CD1c-positive myeloid dendritic cell (primary cell): ENCODE data around the gene LGR5.

Experiments
- DNase-seq: peaks from one replicate; pipeline ENCODE4 v3.0.0-alpha.2; 2016; ENCODE audit errors: extremely low spot score

Gene LGR5

DNA sequence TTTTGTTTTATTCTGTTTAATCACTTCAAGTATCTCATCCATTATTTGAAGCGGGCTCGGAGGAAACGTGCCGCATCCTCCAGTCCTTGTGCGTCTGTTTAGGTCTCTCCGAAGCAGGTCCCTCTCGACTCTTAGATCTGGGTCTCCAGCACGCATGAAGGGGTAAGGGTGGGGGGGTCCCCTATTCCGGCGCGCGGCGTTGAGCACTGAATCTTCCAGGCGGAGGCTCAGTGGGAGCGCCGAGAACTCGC lies 311 bp upstream of the LGR5 start:
- no peak for DNase-seq

DNA sequence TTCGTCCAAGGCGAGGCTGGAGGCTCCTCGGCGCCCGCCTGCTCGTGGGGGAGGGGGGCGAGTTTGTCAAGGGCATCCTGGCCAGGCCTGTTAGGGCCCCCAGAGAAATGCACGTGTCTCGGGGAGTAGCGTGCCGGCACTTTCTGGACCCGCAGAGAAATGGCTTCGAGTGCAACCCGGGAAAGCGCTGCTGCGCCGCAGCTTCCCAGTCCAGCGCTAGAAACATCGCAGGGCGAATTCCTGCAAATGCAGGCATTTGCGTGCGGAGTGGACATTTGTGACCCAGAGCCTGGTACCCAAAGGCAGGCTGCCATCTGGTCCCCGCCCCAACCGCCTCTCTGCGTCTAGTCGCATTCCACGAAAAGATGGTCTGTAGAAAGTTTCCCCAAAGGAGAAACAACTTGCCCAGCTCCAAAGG lies 756 bp downstream of the LGR5 start:
- DNase-seq: no peak

DNA sequence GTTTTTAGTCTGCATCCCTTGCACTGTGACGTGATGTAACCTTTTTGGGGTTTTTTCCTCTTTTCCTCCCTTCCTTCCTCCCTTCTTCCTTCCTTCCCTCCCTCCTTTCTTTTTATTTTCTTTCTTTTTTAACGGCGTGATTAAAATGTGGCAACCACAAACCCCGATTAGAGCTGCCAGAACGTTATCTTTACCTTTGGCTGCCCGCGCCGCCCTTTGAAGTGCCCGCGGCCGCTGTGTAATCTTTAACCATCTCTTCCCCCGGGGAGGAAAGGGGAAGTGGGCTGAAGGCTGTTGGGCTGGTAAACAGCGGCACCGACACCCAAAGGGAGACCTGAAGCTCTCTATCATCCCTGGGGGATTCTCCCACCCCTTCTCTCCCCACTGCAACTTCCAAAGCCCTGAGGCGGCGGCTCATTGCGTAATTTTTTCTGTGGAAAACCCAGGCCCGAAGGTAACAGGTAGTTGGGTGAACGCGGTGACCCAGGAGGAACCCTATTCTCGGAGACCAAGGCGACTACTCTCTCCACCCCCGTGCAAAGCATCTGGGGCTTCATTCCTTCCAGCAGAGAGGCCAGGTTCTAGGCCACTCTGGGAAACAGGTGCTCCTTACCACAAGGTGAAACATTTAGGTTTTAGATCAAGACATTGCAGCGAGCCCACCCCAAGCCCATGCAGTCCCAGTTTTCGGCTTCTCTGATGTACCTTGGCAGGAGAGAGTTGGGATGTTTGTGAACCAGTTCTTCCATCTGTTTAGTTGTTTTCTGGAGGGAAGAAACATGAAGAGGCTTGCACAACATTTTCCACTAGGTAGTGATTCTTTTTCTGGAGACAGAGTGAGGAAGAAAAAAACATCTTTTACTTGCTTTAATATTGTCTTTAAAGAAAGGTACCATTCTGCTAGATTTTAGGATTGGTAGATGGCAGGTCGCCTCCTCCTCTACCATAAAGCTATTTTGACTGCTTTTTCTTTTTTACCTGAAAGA lies 1.5 kb downstream of the LGR5 start:
- no peak for DNase-seq

GRCh38 chr12:71441836-71442566 lies 2.4 kb downstream of the LGR5 start:
- no peak for DNase-seq

DNA sequence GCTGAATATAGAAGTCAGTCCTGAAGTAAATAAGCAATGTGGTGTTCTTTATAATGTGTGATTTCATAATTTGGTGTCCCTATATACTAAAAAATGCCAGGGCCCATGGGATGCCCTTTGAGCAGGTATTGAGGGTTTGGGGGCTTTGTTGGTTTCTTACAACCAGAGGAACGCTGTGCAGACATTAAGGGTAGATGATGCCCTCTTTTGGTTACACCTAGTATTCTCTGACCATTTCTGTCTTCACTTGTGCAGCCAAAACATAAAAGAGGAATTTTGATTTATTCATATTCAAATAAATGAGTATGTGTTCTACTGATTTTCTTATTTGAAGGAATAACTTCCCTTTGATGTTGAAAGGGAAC lies 3.0 kb downstream of the LGR5 start:
- no peak for DNase-seq

DNA sequence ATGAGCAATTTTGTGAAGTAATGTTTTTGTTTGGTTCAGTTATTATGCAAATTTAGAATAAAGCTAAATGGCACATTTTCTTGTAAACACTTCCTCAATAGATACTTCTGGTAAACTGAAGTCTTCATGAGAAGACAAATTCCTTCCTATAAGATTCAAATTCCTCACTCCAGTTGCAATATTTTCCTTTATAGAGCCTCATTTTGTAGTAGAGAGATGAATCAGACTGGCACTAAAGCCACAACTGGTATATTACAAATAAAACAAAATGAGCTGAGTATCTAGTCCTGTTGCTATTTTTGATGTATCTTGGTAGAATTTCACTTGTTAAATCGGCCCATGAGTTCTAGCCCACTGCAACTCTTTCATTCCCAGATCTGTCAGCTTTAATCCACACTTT lies 5.5 kb downstream of the LGR5 start:
- no peak for DNase-seq

DNA sequence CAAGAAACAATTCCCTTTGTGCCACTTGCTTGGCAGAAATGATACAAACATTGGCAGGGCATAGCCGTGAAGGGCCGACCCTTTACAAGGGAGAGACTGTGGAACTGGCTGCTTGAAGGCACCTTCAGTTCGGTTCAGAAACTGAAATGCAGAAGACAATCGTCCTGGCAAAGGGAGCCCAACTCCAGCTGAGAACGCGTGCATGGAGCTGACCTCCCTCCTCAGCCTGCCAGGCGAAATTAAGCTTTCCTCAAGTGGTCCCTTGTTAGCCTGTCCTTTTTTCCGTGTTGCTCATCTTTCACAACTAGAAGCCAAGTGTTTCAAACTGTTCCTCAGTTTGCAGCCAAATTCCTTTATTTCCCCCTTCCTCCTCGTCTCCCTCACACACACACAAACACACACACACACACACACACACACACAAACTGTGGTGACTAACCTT lies 8.1 kb downstream of the LGR5 start:
- no peak for DNase-seq

DNA sequence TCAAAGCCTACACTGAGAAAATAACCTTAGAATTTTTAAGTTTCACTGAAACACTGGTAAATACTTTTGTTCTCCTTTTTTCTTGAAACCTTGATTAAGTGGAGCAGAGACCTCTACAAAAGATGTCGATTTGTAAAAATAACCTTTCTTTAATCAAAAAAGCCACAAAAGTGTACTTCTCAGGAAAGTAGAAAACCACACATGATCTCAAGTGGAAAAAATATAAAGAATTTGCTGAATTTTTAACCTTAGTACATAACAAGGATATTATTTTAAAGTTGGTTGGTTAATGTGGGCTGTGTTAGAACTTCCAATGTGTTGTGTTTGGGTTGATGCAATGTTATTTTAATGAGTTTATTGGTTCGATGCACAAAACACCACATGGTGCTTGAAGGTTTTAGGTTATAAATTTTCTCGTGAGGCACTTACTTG lies 8.6 kb downstream of the LGR5 start:
- DNase-seq: no peak

DNA sequence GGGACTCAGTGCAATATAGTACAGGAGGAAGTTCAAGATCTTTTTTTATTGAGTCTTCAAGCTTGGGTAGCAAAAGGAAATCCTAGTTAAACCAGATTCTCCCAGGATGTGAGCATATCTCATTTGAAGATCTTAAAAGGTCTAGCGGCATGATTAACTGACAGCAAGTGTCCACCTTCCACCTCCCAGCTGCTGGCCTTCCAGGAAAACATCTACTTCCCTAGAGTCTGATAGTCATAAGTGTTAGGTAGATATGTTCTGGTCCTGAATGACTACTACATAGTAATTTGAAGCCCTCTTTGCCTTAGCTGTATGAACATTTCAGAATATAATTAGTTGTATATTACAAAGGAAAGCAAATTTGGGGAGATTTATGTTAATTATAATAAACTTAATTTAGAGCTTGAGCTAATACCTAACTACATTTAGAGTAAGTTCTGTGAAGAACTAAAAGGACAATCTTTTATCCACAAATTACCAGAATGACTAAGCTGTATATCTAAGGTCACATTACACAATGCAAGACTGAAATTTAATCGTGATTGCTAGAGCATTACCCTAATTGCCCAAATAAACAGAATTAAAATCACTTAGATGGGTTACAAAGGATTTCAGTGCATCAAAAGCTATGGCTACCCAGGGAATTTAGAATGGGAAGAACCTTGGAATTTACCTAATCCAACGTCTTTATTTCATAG lies 9.9 kb downstream of the LGR5 start:
- no peak for DNase-seq

DNA sequence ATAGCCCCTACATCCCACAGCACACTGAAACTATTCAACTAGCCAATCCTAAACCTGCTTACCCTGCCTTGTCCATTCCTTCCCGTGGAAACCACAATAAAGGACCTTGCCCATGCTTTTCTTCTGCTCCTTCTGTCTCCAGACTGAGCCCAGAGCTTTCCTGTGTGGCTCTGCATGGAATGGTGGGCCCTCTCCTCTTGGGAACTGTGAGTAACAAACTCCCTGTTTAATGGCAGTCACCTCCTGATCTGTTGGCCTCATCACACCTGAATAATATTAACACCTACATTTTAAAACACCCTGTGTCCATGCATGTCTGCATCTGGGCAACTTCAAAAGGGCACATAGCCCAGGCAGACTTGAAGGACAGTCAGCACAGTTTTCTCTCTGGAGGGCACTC lies 12.4 kb downstream of the LGR5 start:
- DNase-seq: no peak

GRCh38 chr12:71455028-71455737 lies 15.6 kb downstream of the LGR5 start:
- DNase-seq: no peak

DNA sequence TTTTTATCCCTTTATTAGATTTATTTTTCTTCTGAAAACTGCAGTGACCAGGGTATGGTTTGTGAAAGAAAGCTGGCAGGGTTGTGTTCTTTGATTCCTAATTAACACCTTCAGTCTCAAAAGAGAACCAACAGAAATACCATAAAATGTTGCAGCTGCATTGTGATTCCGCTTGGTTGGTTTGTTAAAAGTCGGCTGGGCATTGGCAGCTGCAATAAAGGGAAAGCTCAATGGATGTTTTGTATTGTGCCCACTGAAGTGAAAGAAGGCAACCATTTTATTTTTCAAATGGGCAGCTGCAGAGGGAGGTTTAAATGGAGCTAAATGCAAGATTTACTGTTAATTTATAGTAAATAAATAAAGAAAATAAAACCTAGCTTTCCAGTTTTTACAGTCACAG lies 16.7 kb downstream of the LGR5 start:
- no peak for DNase-seq

DNA sequence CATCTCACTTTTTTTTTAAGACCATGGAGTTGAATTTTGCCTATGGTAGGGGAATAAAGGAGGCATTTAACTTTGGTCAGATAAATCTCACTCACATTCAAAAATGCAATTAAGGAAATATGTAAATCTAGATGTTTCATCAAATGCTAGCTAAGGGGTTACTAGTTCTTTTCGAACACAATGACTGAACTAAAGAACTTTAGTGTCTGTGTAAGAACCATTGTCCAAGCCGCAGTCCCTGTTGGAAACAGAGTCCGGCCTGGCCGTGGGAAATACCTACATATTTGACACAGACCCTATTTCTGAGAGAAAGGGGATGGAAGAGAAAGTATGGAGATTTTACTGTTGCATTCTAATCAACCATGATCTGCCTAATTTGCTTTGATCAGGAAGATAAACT lies 17.4 kb downstream of the LGR5 start:
- no peak for DNase-seq

DNA sequence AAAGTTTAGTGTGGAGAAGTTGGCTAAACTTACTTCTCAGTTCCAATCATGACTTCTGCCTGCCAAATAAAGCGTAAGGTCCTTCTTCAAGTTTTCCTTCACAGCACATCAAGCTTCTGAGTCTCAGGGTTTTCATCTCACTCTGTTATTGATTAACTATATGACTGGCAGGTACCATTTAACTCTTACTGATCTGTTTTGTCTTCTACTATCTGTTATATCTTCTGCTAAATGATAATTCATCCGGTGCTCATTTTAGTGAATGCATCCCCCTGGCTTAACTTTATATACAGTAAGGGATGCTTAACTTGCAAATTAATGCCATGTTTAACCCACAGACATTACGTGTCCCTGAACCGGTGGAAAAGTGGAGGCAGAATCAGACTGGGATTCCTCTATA lies 20.7 kb downstream of the LGR5 start:
- no peak for DNase-seq

DNA sequence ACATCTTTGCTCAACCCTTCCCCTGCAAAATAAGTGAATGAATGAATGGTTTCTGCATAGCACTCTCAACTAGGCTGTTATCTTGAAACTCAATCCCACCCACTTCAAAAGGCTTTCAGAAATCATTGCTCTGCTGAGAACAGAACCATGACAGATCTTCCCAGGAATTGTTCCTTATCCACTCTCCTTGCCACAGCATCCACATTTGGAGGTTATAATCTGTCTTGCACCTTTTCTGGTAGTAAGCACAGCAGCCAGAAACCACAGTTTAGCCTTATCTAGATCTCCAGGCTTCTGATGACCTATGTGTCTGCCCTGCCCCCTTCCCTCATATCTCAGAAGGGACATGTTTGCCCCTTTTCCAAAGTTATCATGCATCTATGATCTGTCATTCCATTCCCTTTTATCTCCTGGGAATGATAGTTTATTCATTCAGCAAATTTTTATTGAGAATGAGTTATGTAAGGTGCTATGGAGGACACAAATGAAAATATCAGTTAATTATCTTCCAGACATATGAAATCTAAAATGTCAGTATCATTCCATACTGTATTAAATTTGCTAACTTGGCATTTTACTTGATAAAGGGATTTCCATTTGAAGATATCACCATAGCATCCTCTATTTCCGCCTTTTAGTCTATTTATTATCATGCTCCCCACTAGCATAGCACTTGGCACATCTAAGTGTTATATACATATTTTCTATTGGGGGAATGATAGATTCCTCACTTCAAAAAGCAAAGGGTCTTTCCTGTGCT lies 21.4 kb downstream of the LGR5 start:
- DNase-seq: no peak

DNA sequence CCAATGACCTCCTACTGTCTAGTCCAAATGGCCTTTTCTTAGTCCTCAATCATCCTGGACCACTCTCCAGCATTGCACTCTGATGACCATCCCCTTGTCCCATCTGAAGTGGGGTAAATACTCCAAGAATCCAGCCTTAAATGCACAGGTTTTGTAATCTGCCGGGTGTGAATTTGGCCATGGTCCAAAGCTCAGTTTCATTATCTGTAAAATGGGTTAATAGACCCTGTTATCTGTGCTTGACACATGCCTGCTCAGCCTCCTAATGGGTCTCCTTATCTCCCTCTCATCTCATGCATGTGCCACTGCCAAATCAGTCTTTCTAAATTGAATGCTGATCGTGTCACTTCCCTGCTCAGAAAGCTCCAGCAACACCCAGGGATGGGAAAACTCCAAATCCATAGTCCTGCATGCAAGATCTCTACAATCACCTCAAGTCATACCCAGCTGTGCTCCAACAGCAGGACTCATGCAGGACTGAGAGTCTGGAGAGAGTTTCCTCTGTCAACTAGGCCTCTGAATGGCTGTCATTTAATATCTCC lies 22.3 kb downstream of the LGR5 start:
- no peak for DNase-seq

DNA sequence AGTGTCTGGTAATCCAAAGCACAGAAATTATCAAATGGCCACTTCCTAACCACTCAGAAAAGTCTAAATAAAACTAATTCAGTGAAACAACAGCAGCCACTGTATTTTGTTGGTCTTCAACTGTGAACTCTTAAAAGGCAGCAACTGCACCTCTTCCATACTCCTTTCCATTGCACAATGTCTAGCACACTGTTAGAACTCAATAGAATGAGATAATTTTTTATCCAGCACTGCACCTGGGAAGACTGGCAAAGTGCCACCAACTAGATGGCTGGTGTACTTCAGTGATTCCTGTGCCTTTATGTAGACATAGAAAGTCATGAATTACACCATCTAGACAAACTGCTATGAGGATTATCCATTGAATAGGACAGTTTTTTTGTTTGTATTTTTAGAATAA lies 26.2 kb downstream of the LGR5 start:
- DNase-seq: no peak

- DNase-seq: no peak
Observed at GRCh38 chr12:71469258-71469750, 29.7 kb downstream of the LGR5 start.

DNA sequence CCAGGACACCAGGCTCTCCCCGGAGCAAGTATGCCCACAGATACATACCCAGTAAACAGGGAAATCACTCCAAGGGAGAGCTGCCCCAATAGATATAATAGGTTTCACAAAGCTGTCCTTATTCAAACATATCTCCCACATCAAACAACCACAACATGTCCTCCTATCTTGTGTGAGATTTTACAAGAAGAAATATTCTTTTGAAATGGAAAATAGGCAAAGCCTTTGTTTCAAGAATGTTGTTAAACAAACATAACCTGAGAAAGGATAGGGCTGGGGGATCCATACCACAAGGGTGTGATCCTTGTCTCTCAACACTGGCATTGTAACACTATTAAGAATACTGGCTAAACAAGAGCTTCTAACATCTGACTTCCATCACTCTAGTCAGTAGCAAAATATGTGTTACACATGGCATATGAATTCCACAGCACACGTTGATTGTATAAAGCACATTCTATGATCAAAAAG lies 32.9 kb downstream of the LGR5 start:
- DNase-seq: no peak

DNA sequence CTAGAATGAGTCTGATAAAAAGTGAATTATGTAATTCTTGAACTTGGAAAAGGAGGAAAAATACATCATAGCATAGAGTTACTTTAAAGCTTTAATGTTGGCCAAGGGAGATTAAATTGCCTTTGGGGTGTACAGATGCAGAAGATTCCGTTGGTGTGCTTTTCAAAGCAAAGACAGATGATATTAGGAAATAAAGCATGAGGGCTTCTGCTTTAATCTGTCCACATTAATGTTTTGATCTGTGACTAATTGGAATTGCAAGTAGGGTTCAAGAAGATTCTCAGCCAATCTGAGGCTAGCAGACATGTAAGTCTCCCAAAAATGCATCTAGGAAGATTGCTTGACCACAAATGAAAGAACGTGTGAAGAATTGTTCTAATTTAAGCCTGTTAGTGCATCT lies 35.2 kb downstream of the LGR5 start:
- no peak for DNase-seq

GRCh38 chr12:71475280-71475679 lies 35.7 kb downstream of the LGR5 start:
- no peak for DNase-seq
